ENCODE measurements around the gene LINGO1. TPM values are rescaled to one million over a fixed set of nuclear protein-coding genes. Genes with fewer than 3 reads are reported as not detected.

LINGO1 gene
- total and polyA plus RNA-seq, 2 of the 8 experiments (the other 6 are each of a cell fraction or from before 2014, with no cell fraction given), result 57.1 to 114 TPM

DNA sequence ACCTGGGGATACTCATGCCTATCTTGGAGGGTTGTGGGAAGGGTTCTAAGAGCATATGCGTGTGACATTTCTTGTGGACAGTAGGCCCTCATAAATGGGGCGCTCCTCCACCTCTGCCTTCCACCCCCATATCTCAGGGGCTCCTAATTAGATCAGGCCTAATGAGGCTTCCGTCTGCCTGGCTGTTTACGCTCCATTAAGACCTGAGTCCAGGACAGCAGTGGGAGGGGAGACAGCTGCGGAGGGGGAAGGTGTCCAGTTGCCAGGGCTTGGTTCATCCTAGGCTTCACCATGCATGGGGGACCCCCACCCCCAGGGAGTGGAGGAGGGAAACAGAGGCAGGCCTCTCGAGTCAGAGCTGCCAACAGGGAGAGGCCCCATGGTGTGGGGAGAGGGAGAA lies 9.3 kb upstream of the LINGO1 start:
- Histone ChIP-seq H3K4me3 (ENCODE audit: extremely low read depth in 1 of 4, insufficient read depth in 2 of 4, low read depth in 3 of 4, low read length in 4 of 4) (no peak overlapping the region), H2AFZ (ENCODE audit: low read length) (no peak overlapping the region), H3K4ac (replicated peaks; ENCODE audit: insufficient read length, low read depth, low read length) (no peak overlapping the region), H2BK120ac (replicated peaks; ENCODE audit: low read depth, low read length) (no peak overlapping the region), H3K23me2 (ENCODE audit: low read depth, low read length) (no peaks in the 10 kb centered on the region), H2BK15ac (ENCODE audit: low read length) (0 out of 2 replicates have a peak overlapping the region, but pooled peaks have one; percentile 61), H4K8ac (ENCODE audit: extremely low read depth, insufficient read depth, low read length) (no peak overlapping the region), H2AK5ac (ENCODE audit: low read depth, low read length) (no peak overlapping the region), H3K79me2 (ENCODE audit: control insufficient read depth in 1 of 2, insufficient read depth in 2 of 2, low read length in 2 of 2) (no peaks in the 10 kb centered on the region), H3K27ac (ENCODE audit: low read depth, low read length) (no peak overlapping the region), H3K79me1 (ENCODE audit: low read depth, low read length) (no peaks in the 10 kb centered on the region), H2BK5ac (ENCODE audit: low read depth, low read length) (no peak overlapping the region), H3K9ac (replicated peaks in 1 of 4; ENCODE audit: extremely low read depth in 1 of 4, low read depth in 3 of 4, low read length in 3 of 4) (no peak overlapping the region), H3K23ac (ENCODE audit: insufficient read length) (no peak overlapping the region), H3K18ac (ENCODE audit: extremely low read depth, low read length) (no peak overlapping the region; the same call in 1 of the 2 replicates), H2BK20ac (ENCODE audit: low read length) (no peak overlapping the region), H3K27me3 (replicated peaks in 1 of 4; ENCODE audit: control insufficient read depth in 3 of 4, extremely low read depth in 1 of 4, insufficient read depth in 3 of 4, low read length in 3 of 4) (no peaks in the 10 kb centered on the region; a peak in 1 of 7 replicates), H4K20me1 (replicated peaks in 1 of 2; ENCODE audit: control insufficient read depth in 1 of 2, insufficient read depth in 2 of 2, low read length in 2 of 2) (no peaks in the 10 kb centered on the region), H4K5ac (ENCODE audit: insufficient read length, low read depth, low read length) (no peak overlapping the region), H3K4me2 (ENCODE audit: insufficient read depth in 1 of 2, low read depth in 2 of 2, low read length in 2 of 2) (no peak overlapping the region), H3K56ac (replicated peaks; ENCODE audit: insufficient read length, low read depth, low read length) (no peak overlapping the region), H3K9me3 (ENCODE audit: insufficient read depth in 2 of 2, low read depth in 1 of 2, low read length in 1 of 2) (no peaks in the 10 kb centered on the region), H3K4me1 (replicated peaks in 1 of 4; ENCODE audit: control insufficient read depth in 3 of 4, insufficient read depth in 4 of 4, low read length in 3 of 4) (peaks cover 0 to 5% (median 3%) of the 10 kb centered on the region in 4 experiments; a peak in 3 of 7 replicates), H2BK12ac (ENCODE audit: low read depth, low read length) (no peak overlapping the region), H4K91ac (replicated peaks; ENCODE audit: insufficient read length, low read length) (no peak overlapping the region), H3K14ac (ENCODE audit: insufficient read length) (no peak overlapping the region), H3K36me3 (ENCODE audit: control insufficient read depth in 2 of 4, insufficient read depth in 4 of 4, low read length in 3 of 4) (no peaks in the 10 kb centered on the region)
- 96% methylated on average over 6 of the region's 6 CpGs; no CpG with 5 or more reads in 1 of the 2 experiments for WGBS, 2 experiments (ENCODE audit: extremely low coverage in 1 of 2, insufficient coverage in 1 of 2, insufficient read length in 1 of 2, insufficient replicate concordance in 2 of 2, low coverage in 1 of 2, low lambda C conversion rate in 2 of 2, missing lambda C conversion rate in 1 of 2)
- CTCF ChIA-PET (ENCODE audit: partially characterized antibody), result interaction anchor here (0.6 to 18.0 kb wide), 14 partner anchors 6 to 454 kb away, joined by 3 to 361 read pairs (median 3); partner anchors contain the start of gene LINGO1
- POLR2A ChIA-PET (ENCODE audit: partially characterized antibody), result interaction anchor here (1.3 kb wide), 1 partner anchor 22 kb away, joined by 3 read pairs; no protein-coding TSS in a partner anchor
- FAIRE-seq (no peak), DNase-seq (ENCODE audit: low read depth in 1 of 2, low spot score in 2 of 2) (no peak)
- no peak for TF ChIP-seq FOSL1 (IDR thresholded peaks at IDR 0.05; ENCODE audit: insufficient read depth, low read depth, low read length)
- TF ChIP-seq SIN3A (conservative IDR thresholded peaks at IDR 0.05 in 1 of 2, IDR thresholded peaks at IDR 0.05 in 1 of 2; ENCODE audit: low read depth in 1 of 2, low read length in 2 of 2), result no peak
- TF ChIP-seq CBX8 (IDR thresholded peaks at IDR 0.05; ENCODE audit: borderline replicate concordance, low read depth, low read length), result no peak
- TF ChIP-seq JUN (IDR thresholded peaks at IDR 0.05; ENCODE audit: low read depth, low read length), result no peak
- TF ChIP-seq, protein P1, sequence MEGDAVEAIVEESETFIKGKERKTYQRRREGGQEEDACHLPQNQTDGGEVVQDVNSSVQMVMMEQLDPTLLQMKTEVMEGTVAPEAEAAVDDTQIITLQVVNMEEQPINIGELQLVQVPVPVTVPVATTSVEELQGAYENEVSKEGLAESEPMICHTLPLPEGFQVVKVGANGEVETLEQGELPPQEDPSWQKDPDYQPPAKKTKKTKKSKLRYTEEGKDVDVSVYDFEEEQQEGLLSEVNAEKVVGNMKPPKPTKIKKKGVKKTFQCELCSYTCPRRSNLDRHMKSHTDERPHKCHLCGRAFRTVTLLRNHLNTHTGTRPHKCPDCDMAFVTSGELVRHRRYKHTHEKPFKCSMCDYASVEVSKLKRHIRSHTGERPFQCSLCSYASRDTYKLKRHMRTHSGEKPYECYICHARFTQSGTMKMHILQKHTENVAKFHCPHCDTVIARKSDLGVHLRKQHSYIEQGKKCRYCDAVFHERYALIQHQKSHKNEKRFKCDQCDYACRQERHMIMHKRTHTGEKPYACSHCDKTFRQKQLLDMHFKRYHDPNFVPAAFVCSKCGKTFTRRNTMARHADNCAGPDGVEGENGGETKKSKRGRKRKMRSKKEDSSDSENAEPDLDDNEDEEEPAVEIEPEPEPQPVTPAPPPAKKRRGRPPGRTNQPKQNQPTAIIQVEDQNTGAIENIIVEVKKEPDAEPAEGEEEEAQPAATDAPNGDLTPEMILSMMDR (IDR thresholded peaks at IDR 0.05; ENCODE audit: control extremely low read depth in 1 of 3, insufficient read depth in 1 of 3, low read depth in 1 of 3, low read length in 3 of 3), result no peak
- no peak for TF ChIP-seq BCL11A (IDR thresholded peaks at IDR 0.05; ENCODE audit: low read depth in 2 of 2, low read length in 2 of 2)

All from H1 (cell line).